RPMI8226 (cell line): ENCODE measurements around the gene CDK9.
"Not testable (repeated sequence)": the region's sequence is repeated elsewhere in the genome, so short reads cannot be mapped to it uniquely, and the experiment has no call there.

ENCODE experiments used
- DNase-seq: peaks from one replicate; pipeline ENCODE4 v3.0.0-alpha.2; 2015

Gene CDK9

GRCh38 chr9:127785933-127786772, at the start of gene CDK9:
TSS of gene CDK9 (plus strand) at chr9:127786034. CDS start at chr9:127786149, 115 bp downstream.
- peak; percentile 96 for DNase-seq

GRCh38 chr9:127738666-127739065, 47.2 kb upstream of the CDK9 start:
- DNase-seq: no peak

- DNase-seq: no peak
Measured at GRCh38 chr9:127739614-127740330, 46.1 kb upstream of the CDK9 start.

GRCh38 chr9:127741831-127742434, 43.9 kb upstream of the CDK9 start:
- no peak for DNase-seq

- DNase-seq: no peak
Measured at GRCh38 chr9:127742435-127743088, 43.3 kb upstream of the CDK9 start.

- DNase-seq: no peak
Measured at GRCh38 chr9:127744398-127745110, 41.3 kb upstream of the CDK9 start.

GRCh38 chr9:127746959-127747569, 38.8 kb upstream of the CDK9 start:
- no peak for DNase-seq

GRCh38 chr9:127749090-127749787, 36.6 kb upstream of the CDK9 start:
- DNase-seq: no peak

GRCh38 chr9:127751269-127752054, 34.4 kb upstream of the CDK9 start:
- DNase-seq: no peak

GRCh38 chr9:127753148-127753547, 32.7 kb upstream of the CDK9 start:
- DNase-seq: no peak

GRCh38 chr9:127753622-127754021, 32.2 kb upstream of the CDK9 start:
- DNase-seq: no peak

GRCh38 chr9:127754099-127755060, 31.5 kb upstream of the CDK9 start:
- no peak for DNase-seq

GRCh38 chr9:127755061-127756060, 30.5 kb upstream of the CDK9 start:
- DNase-seq: no peak

GRCh38 chr9:127756233-127756632, 29.6 kb upstream of the CDK9 start:
- no peak for DNase-seq

- not testable (repeated sequence) for DNase-seq
Measured at GRCh38 chr9:127756776-127757175, 29.1 kb upstream of the CDK9 start.

- no peak for DNase-seq
Measured at GRCh38 chr9:127758843-127759242, 27.0 kb upstream of the CDK9 start.

GRCh38 chr9:127761061-127761460, 24.8 kb upstream of the CDK9 start:
- no peak for DNase-seq

GRCh38 chr9:127761491-127761956, 24.3 kb upstream of the CDK9 start:
- no peak for DNase-seq
